Iris pigment epithelial cell (primary cell): ENCODE results near the gene C7.
"Not testable (repeated sequence)": the region's sequence is repeated elsewhere in the genome, so short reads cannot be mapped to it uniquely, and the experiment has no call there.

ENCODE experiments used
- DNase-seq: peaks from one replicate; pipeline ENCODE4 v3.0.0-alpha.2; 2011; ENCODE audit warnings: low read depth

Gene C7

DNA sequence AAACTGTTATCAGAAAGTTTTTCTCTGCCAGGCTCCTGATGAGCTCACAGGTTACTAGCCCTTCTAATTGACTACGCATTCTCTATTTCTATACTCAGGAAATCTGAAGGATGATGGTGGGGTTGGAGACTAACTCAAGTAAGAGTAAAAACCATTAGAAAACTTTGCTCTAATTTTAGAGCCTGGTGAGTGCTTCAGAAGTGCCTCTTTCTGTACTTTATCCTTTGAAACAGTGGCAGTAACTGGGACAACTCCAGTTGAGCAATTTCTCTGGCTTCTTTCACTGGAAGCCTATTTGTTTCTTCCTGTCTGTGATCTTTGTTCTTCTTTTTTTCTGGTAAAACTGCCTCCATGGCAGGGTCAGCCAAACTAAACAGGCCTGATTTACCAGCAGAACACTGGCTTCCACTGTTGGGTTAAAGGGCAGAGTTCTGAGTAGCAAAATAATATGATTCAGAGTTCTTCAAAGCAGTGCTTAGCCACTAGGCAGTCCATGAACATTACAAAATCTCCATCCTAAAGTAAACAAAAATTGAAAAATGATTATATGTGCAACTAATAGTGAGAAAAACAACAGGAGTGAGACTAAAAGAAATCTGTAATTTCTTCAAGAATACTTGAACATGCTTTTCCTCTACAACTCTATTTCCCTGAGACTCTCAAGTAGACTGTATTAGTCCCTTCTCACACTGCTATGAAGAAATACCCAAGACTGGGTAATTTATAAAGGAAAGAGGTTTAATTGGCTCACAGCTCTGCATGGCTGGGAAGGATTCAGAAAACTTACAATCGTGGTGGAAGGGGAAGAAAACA is 82.1 kb downstream of the C7 start:
- DNase-seq = peak; percentile 85

DNA sequence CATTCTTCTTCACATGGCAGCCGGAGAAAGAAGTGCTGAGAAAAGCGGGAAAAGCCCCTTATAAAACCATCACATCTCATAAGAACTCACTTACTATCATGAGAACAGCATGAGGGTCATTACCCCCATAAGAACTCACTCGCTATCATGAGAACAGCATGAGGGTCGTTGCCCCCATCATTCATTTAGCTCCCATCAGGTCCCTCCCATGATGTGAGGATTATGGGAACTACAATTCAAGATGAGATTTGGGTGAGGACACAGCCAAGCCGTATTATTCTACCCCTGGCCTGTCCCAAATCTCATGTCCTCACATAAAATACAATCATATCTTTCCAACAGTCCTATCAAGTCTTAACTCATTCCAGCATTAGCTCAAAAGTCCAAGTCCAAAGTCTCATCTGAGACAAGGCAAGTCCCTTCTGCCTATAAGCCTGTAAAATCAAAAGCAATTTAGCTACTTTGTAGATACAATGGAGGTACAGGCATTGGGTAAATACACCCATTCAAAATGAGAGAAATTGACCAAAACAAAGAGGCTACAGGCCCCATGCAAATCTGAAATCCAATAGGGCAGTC is 82.8 kb downstream of the C7 start:
- DNase-seq = no peak

- DNase-seq = no peak
Measured at GRCh38 chr5:40995801-40996586, 86.7 kb downstream of the C7 start.

GRCh38 chr5:40999142-40999541 is 89.8 kb downstream of the C7 start:
- DNase-seq = no peak

GRCh38 chr5:40999966-41000365 is 90.7 kb downstream of the C7 start:
- no peak for DNase-seq

GRCh38 chr5:41003670-41004376 is 94.5 kb downstream of the C7 start:
- no peak for DNase-seq

DNA sequence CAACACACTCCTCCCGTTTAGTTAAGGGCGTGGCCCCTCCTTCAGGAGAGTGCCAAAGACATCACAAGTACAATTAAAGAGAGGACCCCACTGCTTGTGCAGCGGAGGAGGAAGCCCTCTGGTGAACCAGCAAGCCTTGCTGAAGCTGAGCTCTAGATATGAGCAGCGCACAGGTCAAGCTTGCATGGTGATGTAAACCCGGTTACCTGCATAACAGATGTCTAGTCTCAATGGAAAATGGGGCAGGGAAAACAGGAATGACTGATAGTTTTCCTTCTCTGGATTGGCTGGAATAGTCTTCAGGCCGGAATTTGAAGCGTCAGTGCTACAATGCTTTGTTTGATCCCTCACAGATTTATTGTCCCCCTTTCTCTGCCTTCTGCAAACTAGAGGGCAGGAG is 95.6 kb downstream of the C7 start:
- DNase-seq = no peak

DNA sequence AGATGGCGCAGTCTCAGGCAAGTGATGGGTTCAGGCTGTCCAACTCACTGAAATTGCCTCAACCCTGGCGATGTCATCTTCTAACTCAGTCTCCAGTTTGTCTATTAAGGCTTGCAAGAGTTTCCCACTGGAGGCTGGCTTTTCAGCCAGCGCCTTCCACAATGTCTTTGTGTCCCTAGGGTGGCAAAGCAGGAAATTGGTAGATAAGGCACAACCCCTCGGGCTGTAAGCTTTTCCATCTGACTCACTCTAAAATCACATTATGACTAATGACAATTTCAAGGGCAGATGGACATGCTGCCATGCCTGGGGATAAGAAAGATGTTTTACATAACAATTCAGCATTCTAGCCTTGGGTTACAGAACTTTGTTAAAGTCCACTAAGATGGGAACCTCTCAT is 99.9 kb downstream of the C7 start:
- DNase-seq = no peak

DNA sequence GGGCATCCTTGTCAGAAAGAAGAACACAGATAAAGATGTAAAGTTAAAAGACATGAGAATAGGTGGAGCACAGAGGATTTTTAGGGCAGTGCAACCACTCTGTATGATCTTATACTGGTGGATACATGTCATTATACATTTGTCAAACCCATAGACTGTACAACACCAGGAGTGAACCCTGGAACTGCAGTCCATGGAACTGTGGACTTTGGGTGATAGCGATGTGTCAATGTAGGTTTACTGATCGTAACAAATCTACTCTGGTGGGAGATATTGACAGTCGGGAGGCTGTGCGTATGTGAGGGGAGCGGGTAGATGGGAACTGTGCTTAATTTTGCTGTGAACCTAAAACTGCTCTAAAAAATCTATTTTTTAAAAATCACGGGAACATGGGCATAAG is 101.3 kb downstream of the C7 start:
- no peak for DNase-seq

- no peak for DNase-seq
Measured at GRCh38 chr5:41012318-41012717, 103.0 kb downstream of the C7 start.

DNA sequence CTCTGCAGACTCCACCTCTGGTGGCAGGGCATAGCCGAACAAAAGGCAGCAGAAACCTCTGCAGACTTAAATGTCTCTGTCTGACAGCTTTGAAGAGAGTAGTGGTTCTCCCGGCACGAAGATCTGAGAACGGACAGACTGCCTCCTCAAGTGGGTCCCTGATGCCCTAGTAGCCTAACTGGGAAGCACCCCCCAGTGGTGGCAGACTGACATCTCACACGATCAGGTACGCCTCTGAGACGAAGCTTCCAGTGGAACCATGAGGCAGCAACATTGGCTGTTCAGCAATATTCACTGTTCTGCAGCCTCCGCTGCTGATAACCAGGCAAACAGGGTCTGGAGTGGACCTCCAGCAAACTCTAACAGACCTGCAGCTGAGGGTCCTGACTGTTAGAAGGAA is 113.3 kb downstream of the C7 start:
- not testable (repeated sequence) for DNase-seq
